T-helper 1 cell treated with Interleukin-12 subunit alpha and Interleukin-12 subunit beta and Interleukin-4 antibody, amounts not matched to agents 30 μg/mL and 1 μg/mL, for 36 hours (primary cell): ENCODE results near the gene CENPP.

ENCODE experiments used
- H3K27ac Mint-ChIP-seq: one replicate; pipeline ENCODE4 v1.8.0; 2021; ENCODE audit warnings: mild to moderate bottlenecking, mixed read lengths
- H3K27me3 Mint-ChIP-seq: one replicate; pipeline ENCODE4 v1.8.0; 2021; ENCODE audit warnings: low read depth, mixed read lengths
- H3K36me3 Mint-ChIP-seq: one replicate; pipeline ENCODE4 v1.8.0; 2021; ENCODE audit warnings: low read depth, mixed read lengths
- H3K4me1 Mint-ChIP-seq: one replicate; pipeline ENCODE4 v1.8.0; 2021; ENCODE audit warnings: low read depth, mixed read lengths
- H3K4me3 Mint-ChIP-seq: one replicate; pipeline ENCODE4 v1.8.0; 2021; ENCODE audit warnings: mild to moderate bottlenecking, moderate library complexity, mixed read lengths
- H3K9me3 Mint-ChIP-seq: one replicate; pipeline ENCODE4 v1.8.0; 2021; ENCODE audit warnings: mixed read lengths

CENPP gene

DNA sequence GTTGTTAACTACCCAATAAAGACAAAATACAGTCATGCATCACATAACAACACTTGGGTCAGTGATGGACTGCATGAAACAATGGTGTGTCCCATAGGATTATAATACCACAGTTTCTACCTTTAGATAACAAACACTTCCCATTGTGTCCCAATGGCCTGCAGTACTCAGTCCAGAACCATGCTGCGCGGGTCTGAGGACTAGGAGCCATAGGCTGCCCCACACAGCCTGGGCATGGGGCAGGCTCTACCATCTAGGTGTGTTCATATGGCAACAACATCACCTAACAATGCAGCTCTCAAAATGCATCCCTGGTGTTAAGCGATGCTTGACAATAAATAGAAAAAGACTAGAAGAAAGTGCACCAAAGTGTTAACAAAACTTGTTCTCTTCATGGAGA lies 337.4 kb downstream of the CENPP start:
- no peak overlapping the region for H3K27ac Mint-ChIP-seq
- no peaks in the 10 kb centered on the region for H3K27me3 Mint-ChIP-seq
- peaks cover 30% of the 10 kb centered on the region for H3K4me1 Mint-ChIP-seq
- peaks cover 18% of the 10 kb centered on the region for H3K36me3 Mint-ChIP-seq
- no peaks in the 10 kb centered on the region for H3K9me3 Mint-ChIP-seq
- no peak overlapping the region for H3K4me3 Mint-ChIP-seq

DNA sequence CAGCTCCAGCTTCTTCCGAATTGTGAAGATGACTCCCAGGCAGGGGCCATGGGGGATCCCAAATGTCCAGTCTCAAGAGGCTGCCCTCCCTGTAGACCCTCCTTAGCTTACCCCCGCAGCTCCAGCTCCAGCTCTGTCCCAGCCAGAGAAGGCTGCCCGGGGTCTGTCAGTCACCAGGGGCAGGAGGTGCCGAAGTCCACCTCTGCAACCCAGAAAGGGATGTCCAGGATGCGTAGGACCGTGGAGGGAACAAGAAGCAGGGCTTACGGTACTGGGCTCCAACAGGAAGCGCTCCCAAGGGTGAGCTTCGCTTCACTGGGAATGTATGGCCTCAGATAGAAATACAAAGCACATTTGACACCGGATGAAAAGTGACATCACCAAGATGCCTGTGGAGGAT lies 338.2 kb downstream of the CENPP start:
- Mint-ChIP-seq H3K27me3 (no peaks in the 10 kb centered on the region), H3K36me3 (peaks cover 19% of the 10 kb centered on the region), H3K4me1 (peaks cover 37% of the 10 kb centered on the region), H3K9me3 (no peaks in the 10 kb centered on the region), H3K4me3 (no peak overlapping the region), H3K27ac (no peak overlapping the region)

DNA sequence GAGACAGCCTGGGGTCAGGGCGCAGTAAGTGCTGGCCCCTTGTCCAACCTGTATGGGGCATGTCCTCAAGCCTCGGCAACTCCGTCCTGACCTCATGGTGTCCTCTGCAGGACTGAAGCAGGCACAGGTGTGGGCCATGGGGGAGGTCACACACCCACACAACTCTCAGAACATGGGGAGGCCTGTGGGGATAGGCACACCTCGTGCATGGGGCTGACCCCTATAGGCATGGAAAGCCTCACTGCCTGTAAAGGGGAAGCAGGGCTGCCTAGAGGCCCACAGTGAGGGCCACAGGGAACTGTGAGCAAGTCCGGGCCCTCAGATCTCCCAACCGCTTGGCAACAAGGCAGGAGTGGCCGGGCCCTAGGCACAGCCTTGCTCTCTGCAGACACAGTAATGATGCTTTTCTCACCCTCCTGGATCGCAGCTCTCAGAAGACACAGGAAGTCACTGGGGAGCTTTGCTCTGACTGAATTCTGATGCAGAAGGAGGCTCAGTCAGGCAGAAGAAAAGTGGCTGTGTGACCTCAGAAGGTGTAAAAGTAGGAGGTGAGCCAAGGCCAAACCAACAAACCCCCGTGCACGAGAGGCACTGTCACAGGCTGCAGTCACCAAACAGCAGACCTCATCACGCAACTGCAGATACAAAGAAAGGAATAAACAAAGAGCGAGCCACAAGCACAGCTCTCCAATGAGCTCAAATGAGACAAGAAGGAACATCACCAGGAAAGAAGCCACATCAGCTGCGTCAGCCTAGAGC lies 338.8 kb downstream of the CENPP start:
- peaks cover 19% of the 10 kb centered on the region for H3K36me3 Mint-ChIP-seq
- peak overlapping the region; percentile 15 for H3K4me3 Mint-ChIP-seq
- peak overlapping the region; percentile 74 for H3K27ac Mint-ChIP-seq
- H3K4me1 Mint-ChIP-seq = peaks cover 42% of the 10 kb centered on the region
- no peaks in the 10 kb centered on the region for H3K27me3 Mint-ChIP-seq
- H3K9me3 Mint-ChIP-seq = no peaks in the 10 kb centered on the region

DNA sequence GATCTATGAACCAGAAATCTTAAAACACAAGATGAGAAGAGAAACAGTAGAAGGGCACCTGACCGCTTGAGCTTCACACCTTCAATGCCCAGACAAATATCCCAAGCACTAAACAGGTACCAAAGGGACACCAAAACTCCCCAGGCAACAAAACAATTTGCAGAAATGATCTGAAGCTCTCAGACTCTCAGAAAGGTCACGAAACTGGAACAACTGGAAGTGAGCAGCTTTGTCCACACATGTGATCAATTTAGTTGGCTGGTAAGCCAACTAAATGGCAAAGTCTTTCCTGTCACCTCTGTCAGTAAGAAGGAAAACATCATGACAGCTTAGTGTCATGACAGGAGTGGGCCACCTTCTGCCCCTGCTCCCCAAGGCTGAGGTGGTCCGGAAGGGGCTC lies 340.1 kb downstream of the CENPP start:
- H3K9me3 Mint-ChIP-seq = no peaks in the 10 kb centered on the region
- H3K4me3 Mint-ChIP-seq = no peak overlapping the region
- peaks cover 42% of the 10 kb centered on the region for H3K4me1 Mint-ChIP-seq
- peak overlapping the region; percentile 35 for H3K27ac Mint-ChIP-seq
- peaks cover 19% of the 10 kb centered on the region for H3K36me3 Mint-ChIP-seq
- no peaks in the 10 kb centered on the region for H3K27me3 Mint-ChIP-seq

DNA sequence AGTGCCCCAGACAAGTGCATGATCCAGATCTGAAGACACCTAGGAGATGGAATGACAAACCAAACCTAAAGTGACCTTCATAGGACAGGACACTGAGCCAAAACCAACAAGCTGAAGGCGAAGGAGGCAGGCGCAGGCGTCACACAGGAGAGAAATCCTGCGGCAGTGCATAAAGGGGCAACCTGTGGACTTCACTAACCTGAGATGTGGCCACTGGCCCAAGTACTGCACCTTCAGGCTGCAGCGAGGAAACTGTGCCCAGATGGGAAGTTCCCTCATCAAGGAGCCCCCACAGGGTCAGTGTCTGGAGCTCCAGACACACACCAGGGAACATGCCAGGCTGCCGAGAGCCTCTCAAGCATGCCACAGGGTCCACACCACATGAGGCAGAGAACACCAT lies 340.5 kb downstream of the CENPP start:
- peaks cover 42% of the 10 kb centered on the region for H3K4me1 Mint-ChIP-seq
- peaks cover 19% of the 10 kb centered on the region for H3K36me3 Mint-ChIP-seq
- peak overlapping the region; percentile 35 for H3K27ac Mint-ChIP-seq
- no peak overlapping the region for H3K4me3 Mint-ChIP-seq
- no peaks in the 10 kb centered on the region for H3K9me3 Mint-ChIP-seq
- no peaks in the 10 kb centered on the region for H3K27me3 Mint-ChIP-seq

DNA sequence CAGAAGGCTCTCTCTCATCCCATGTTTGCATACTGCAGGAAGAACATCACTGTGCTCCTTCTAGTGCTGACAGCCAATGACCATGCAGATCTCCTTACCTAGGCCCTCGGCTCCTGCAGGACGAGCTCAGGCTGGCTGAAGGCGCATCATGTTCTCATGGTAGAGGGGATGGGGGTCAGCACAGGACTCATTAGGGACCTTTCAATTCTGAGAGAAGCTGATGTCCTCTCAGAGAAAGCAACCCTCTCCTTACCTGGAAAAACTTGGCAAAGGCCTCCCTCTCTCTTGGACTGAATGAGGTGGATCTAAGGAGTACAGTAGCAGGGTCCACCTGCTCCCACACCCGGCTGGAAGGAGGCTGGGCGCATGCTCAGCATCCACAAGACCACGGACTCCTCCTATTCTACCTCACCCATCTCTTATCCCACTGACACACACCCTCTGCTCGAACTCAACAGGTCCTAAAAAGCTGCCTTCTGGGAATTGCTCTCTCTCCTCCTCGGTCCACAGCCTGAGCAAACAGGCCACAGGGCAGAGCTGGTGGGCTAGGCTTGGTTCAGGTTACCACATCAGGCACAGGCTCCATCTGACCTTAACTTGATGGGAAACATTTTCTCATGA lies 341.3 kb downstream of the CENPP start:
- no peaks in the 10 kb centered on the region for H3K9me3 Mint-ChIP-seq
- H3K4me1 Mint-ChIP-seq = peaks cover 36% of the 10 kb centered on the region
- no peaks in the 10 kb centered on the region for H3K27me3 Mint-ChIP-seq
- H3K27ac Mint-ChIP-seq = no peak overlapping the region
- peaks cover 19% of the 10 kb centered on the region for H3K36me3 Mint-ChIP-seq
- no peak overlapping the region for H3K4me3 Mint-ChIP-seq

DNA sequence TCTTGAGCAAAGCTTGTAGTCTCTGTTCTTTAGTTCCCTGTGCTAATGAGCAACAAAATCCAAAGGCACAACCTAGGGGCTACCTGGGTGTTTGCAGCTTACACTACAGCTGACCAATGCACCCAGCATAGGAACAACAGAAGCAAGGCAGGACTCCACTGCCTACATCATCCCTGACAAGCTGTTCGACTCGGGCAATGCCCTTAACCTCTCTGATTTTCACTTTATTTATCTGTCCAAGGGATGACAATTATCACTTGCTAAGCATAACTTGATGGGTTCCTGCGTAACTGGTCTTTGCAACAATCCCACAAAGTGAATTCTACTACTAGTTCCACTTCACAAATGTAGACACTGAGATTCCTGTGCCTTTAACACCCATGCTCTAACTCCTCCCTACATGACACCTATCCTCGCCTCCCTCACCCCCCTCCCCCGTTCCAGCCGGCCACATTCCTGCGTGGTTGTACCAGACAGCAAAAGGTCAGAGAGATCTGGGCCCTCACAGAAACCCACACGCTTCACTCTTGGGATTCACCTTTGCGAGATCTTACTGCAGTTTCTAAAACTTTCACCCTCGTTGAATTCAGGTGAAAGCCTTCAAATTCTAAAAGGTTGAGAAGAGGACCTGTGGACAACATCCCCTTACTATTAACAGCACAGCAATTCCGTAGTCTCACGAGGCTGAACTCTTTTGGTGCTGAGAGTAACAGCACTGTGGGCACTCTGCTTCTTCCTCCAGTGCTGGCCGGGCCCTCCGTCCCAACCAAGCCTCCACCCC lies 343.2 kb downstream of the CENPP start:
- Mint-ChIP-seq H3K36me3 (peaks cover 18% of the 10 kb centered on the region), H3K27me3 (no peaks in the 10 kb centered on the region), H3K4me1 (peaks cover 33% of the 10 kb centered on the region), H3K9me3 (no peaks in the 10 kb centered on the region), H3K27ac (peak overlapping the region; percentile 86), H3K4me3 (peak overlapping the region; percentile 85)

DNA sequence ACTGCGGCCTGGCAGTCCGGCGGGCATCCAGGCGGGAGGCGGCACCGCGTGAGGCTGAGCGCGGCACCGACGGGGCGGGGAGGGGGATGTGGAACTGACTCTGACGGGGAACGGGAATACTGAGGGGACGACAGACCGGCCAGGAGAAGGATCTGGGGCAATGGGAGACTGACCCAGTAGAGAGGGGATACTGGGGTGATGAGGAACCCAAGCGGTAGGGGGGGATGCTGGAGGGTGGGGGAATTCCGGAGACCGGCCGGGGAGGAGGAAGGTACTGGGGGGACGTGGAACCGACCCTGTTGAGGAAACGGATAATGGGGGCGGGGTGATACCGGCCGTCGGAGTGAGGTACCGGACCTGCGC lies 343.8 kb downstream of the CENPP start:
- Mint-ChIP-seq H3K27ac (peak overlapping the region; percentile 86), H3K4me1 (peaks cover 33% of the 10 kb centered on the region), H3K9me3 (no peaks in the 10 kb centered on the region), H3K36me3 (peaks cover 18% of the 10 kb centered on the region), H3K4me3 (peak overlapping the region; percentile 85), H3K27me3 (no peaks in the 10 kb centered on the region)
